ENCODE data around the gene PSMF1.

The PSMF1 gene

GRCh38 chr20:1195226-1195625 is 76.8 kb downstream of the PSMF1 start:
- no peak for FAIRE-seq

DNA sequence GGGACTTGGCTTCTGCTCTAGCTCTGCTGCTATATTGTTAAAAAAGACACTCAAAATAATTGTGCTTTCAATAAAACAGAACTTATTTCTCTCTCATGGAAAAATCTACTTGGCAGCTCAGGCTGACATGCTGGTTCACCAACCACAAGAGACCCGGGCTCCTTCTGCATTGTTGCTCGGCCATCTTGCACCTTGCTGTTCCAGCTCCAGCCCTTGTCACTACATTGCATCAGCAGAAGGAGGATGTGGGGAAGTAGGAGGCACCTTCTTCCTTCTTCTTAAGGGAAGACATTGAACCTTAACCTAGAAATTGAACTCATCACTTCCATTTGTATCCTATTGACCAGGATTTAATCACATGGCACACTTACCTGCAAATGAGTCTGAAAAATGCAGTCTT is 78.2 kb downstream of the PSMF1 start:
- no peak for FAIRE-seq

DNA sequence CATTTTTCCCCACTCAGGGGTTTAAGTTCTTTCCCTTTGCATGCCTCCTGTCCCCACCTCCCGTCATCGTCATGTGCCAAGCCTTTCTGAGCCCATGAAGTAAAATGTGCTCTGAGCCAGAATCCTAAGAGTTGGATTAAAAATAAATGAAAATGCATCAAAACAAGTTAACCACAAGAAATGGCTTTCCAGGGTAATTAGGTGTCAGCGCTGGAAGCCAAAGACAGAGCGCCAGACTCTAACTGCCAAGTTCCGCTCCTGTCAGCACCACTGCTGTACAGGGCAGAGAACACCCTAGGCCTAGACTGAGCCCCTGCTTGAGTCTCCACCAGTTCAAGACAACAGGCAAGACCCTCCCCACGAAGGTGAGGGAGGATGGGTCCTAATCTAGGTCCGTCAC is 79.4 kb downstream of the PSMF1 start:
- FAIRE-seq: no peak

DNA sequence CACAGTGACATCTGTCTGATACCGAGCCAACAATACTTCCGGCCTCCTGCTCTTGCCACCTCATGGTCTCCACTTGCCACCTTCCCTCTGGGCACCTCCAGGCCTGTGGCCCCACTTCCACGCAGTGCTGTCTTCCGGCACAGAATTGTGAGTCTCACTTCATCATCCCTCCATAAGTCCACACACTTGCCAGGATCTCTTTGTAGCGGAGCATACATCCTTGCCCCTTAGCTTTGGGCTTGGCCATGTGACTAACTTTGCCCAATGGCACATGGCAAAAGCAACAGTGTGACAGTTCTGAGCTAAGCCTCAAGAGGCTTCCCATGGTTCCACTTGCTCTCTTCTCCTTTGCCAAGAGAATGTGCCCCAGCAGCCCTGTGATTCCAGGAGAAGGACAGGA is 80.3 kb downstream of the PSMF1 start:
- FAIRE-seq: no peak

- FAIRE-seq: no peak
Observed at GRCh38 chr20:1199212-1199873, 80.9 kb downstream of the PSMF1 start.

DNA sequence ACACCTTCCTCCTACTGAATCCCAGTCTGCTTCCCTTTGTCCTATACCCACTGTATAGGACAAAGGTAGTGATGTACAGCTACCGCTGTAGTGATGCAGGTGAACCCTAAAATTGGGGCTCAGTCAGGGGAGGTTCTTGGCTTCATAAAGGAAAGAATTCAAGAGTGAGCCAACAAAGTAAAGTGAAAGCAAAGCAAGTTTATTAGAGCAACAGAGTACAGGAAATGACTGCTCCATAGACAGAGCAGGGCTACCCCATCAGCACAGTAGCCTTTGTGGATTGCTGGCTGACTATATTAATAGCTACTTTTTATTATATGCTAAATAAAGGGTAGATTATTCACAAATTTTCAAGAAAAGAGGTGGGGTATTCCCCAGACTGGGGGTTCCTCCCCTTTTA is 81.6 kb downstream of the PSMF1 start:
- no peak for FAIRE-seq

- no peak for FAIRE-seq
Observed at GRCh38 chr20:1202762-1203504, 84.5 kb downstream of the PSMF1 start, which contains the start of gene C20orf202. Gene C20orf202 (plus strand): TSS chr20:1203454. CDS start chr20:1203586, 132 bp downstream.

DNA sequence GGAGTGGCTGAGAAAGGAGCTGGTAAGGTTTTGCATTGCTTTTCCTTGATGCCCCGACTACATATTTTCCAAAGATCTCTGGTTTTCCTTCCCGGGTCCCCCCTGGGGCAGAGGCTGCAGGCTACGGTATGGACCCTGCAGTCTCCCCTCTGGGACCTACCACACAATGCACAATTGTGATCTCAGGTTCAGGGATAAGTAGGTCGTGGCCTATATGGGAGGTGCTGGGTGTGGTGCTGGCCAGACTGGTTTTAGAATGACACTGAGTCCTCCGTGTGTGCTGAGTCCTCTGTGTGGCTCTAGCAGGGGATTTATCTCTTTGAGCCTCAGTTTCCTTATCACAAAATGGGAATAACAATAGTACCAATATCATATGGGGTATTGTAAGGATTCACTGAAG is 85.2 kb downstream of the PSMF1 start:
- FAIRE-seq: no peak

GRCh38 chr20:1204113-1204512 is 85.7 kb downstream of the PSMF1 start:
- FAIRE-seq: no peak

DNA sequence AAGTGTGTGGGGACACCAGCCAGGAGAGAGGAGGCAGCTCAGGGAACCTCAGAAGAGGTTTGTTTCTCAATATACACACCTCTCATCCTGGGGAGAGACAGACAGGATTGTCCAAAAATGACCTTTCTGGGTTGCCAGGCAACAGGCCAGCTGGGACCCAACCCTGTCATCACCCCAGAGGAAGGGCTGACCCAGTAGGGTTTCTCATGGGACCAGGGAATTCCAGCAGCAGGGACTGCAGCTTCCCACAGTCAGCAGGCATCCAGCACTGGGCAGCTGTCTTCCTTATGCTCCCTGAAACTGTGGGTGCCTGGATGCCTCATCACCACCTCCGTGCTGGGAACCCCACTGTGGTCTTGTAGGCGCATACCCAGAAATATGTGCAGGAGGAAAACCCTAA is 86.2 kb downstream of the PSMF1 start:
- no peak for FAIRE-seq

DNA sequence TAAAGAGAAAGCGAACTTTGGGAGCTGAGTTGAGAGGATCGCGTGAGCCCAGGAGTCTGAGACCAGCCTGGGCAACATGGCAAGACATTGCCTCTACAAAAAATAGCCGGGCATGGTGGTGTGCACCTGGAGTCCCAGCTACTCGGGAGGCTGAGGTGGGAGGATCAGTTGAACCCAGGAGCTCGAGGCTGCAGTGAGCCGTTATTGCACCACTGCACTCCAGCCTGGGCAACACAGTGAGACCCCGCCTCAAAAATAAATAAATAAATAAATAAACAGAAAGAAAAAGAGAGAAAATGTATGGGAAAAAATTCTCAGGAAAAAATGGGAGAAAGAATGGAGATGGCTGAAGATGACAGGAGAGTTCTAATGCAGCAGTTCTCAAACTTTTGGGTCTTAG is 87.4 kb downstream of the PSMF1 start:
- no peak for FAIRE-seq

GRCh38 chr20:1206366-1207148 is 88.2 kb downstream of the PSMF1 start:
- no peak for FAIRE-seq

GRCh38 chr20:1207293-1207878 is 89.0 kb downstream of the PSMF1 start:
- FAIRE-seq: no peak

- FAIRE-seq: no peak
Observed at GRCh38 chr20:1209447-1210387, 91.3 kb downstream of the PSMF1 start.

DNA sequence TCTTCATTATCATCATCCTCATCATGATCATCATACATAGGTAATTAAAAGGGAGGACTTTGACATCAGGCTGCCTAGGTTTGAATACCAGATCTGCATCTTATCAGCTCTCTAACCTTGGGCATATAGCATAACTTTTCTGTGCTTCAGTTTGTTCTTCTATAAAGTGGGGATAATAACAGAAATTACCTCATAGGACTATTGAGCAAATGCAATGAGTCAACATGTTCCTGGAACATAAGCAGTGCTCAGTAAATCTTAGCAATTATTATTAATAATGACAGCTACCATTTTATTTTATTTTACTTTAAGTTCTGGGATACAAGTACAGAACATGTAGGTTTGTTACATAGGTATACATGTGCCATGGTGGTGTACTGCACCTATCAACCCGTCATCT is 92.1 kb downstream of the PSMF1 start:
- no peak for FAIRE-seq

GRCh38 chr20:1212023-1212422 is 93.6 kb downstream of the PSMF1 start:
- no peak for FAIRE-seq

DNA sequence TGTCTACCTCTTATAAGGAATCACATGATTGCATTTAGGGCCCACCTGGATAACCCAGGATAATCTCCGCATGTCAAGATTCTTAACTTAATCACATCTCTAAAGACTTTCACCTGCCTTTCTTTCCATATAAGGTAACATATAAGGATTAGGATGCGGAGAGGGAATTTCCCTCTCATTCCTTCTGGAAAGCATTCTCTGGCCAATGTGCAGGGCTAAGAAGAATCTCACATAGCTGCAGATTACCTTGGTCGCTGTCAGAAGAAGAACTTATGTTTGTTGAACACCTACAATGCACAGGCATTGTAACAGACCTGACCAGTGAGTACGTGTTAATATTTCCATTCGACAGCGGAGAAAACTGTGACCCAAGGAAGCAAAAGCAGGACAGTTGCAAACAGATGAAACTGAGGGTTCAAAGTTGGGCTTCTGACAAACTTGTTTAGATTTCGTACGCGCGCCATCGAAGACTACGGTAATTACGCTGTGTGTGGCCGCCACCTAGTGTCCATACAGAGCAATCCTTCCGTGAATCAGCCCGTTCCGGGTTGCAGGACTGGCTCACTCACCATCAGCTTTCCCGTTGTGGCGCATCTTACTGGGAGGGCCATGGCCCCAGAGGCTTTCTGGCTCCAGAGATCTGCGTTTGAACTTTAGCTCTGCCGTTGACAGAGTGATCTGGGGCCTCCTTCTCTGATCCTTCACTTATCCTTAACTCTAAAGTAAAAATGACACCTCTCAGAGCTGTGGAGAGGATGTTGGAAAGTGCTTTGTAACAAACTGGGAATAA is 94.4 kb downstream of the PSMF1 start:
- FAIRE-seq: no peak

GRCh38 chr20:1214838-1215261 is 96.4 kb downstream of the PSMF1 start:
- FAIRE-seq: no peak

- FAIRE-seq: no peak
Observed at GRCh38 chr20:1215386-1216170, 97.2 kb downstream of the PSMF1 start.

Measured in G401.6 (cell line).